ENCODE data around the gene TTC19.
"Not testable (repeated sequence)": the region's sequence is repeated elsewhere in the genome, so short reads cannot be mapped to it uniquely, and the experiment has no call there.

The TTC19 gene

DNA sequence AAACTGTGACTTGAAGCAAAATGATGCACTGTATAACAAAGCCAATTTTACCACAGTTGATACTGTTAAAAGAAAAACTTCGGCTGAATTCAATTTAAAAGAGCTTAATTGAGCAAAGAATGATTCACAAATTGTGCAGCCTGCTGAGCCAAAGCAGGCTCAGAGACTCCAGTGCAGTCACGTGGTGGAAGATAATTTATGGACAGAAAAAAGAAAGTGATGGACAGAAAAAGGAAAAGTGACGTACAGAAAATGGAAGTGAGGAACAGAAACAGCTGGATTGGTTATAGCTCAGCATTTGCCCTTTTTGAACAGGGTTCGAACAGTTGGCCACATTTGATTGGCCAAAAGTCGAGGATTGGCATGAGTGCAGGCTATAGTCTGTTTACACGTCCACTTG is 25.8 kb upstream of the TTC19 start:
- DNase-seq: no peak

DNA sequence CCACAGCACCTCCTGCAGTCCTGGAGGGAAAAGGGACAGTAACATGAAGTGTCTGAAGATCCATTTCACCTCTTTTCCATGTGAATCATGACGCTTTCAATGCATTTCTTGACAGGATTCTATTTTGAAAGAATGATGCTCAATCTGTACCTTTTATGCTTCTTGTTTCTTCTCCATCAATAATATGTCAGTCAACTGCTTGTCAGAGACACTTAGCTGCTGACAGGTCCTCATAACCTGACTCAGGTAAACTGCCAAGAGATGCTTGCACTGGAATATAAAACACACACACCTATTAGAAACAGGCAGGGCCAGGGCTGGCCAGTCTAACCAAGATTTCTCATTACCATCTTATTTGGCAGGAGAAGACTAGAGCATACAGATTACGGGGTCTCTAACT is 21.7 kb upstream of the TTC19 start:
- DNase-seq: no peak

GRCh38 chr17:15978606-15979005 is 21.0 kb upstream of the TTC19 start:
- no peak for DNase-seq

DNA sequence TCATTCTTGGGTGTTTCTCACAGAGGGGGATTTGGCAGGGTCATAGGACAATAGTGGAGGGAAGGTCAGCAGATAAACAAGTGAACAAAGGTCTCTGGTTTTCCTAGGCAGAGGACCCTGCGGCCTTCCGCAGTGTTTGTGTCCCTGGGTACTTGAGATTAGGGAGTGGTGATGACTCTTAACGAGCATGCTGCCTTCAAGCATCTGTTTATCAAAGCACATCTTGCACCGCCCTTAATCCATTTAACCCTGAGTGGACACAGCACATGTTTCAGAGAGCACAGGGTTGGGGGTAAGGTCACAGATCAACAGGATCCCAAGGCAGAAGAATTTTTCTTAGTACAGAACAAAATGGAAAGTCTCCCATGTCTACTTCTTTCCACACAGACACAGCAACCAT is 20.6 kb upstream of the TTC19 start:
- not testable (repeated sequence) for DNase-seq

- DNase-seq: no peak
These were observed 18.4 kb upstream of the TTC19 start for GRCh38 chr17:15981208-15981607.

- DNase-seq: no peak
These were observed 17.7 kb upstream of the TTC19 start for GRCh38 chr17:15981646-15982580.

- DNase-seq: no peak
These were observed 3.3 kb upstream of the TTC19 start for GRCh38 chr17:15996322-15996721.

DNA sequence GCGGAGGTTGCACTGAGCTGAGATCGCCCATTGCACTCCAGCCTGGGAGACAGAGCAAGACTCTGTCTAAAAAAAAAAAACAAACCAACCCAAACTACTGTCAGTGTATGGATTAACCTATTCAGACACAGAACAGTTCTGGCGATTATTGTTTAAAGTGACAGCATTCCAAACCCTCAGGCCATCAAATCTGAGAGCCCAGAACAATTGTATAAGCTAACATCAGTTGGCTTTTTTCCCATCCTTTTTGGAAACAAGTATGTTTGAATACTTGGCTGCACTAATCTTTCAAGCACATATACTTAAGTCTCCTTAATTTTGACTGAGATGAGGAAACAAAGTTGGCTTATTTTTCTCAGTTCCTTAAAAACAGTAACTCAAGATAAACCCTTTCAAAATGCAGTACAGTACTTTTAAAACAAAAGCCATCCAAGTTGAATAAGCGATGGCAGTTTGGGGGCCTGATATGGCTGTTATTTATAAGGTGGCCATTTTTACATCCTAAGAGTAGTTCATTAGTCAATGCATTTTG is 1.5 kb upstream of the TTC19 start:
- no peak for DNase-seq

DNA sequence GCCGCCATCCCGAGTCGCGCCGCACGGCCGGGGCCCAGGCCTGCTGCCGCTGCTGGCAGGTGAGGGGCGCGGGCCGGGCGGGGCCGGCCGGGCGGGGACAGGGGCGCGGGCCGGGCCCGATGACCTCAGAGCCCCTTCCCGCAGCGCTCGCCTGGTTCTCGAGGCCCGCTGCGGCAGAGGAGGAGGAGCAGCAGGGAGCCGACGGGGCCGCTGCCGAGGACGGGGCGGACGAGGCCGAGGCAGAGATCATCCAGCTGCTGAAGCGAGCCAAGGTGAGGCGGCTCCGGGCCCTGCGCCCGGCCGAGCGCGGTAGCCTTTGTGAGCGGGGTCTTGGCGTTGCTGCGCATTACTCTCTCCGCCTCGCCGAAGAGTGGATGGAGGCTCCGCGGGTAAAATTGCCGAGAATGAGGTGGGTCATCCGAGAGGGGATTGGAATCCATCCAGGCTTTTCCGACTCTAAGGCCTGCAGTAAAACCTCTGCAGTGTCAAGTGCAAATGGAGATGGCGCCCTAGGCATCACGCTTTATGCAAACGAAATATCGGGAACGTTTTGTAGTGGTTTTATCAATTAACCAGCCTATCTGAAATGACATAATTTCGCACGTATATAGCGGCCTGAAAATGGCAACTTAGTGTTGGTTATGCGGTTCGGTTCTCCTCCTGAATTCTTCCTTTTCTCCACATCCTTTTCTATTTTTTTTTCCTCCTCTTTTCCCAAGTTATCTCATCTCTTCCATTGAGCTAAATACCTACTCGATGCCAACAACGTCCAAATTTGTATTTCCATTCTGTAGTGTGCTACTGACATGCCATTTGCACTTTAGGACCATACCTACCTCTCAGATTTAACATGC is 577 bp downstream of the TTC19 start:
- peak in 2 of 3 experiments; percentile 16 to 76 for DNase-seq

DNA sequence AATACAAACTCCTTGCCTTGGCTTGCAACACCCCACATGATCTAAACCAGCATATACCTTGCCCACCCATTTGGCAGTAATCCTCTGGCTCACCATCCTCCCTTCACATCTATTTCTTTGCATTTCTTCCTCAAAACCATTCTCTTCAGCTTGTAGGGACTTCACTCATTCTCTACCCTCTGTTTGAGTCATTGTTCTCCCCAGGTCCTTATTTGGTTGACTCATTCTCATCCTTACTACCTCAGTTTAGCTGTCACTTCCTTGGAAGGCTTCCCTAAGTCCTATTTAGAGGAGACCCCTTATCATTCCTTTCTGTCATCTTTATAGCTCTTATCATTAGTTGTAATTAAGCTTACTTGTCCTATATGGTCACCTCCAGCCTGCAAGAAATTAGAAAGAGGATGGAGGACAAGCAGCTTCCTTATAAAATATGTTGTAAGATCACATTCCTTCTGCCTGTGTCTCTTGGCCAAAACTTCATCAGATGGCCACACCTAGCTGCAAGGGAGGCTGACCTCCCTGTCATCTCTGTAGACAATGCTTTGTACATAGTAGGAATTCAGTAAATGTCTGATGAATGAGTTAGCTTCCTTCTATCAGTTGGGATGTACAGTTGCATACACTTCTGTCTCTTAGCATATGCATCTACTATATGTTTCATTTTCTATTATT is 1.7 kb downstream of the TTC19 start:
- no peak for DNase-seq

DNA sequence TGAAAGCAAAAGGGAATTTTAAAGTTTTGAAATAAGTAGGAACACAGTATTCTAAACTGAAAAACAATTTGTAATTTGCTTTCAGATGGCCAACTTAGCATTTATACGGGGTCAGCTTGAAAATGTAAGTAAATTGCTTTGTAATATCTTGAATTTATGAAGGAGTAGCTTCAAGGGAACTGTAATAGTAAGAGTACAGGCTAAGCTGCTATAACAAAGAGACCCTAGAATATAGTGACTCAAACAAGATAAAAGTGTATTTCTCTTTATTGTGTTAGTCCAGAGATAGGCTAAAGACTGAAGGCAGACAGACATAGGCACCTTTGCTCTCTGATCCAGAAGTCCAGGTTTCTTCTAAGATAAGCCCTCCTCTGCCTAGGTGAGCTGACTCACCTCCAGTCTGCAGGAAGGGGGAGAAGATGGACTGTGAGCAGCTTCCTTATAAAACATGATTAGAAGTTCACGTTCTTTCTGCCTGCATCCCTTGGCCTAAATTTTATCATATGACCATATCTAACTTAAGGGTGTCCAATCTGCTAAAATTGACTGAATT is 3.2 kb downstream of the TTC19 start:
- no peak for DNase-seq

- no peak for DNase-seq
These were observed 4.2 kb downstream of the TTC19 start for GRCh38 chr17:16003841-16004240.

GRCh38 chr17:16005636-16006035 is 6.0 kb downstream of the TTC19 start:
- DNase-seq: no peak

DNA sequence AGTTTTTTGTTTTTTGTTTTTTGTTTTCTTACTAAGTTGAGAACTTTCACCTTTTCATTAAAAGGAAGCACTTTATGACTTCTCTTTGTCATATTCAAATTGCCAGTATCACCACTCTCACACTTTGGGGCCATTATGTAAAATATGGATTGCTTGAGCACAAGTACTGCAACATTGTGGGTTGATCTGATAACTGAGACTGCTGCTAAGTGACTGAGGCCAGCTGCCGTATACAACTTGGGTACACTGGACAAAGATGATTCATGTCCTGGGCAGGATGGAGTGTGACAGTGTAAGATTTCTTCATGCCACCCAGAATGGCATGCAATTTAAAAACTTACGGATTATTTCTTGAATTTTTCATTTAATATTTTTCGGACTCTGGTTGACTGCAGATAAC is 7.8 kb downstream of the TTC19 start:
- DNase-seq: no peak

DNA sequence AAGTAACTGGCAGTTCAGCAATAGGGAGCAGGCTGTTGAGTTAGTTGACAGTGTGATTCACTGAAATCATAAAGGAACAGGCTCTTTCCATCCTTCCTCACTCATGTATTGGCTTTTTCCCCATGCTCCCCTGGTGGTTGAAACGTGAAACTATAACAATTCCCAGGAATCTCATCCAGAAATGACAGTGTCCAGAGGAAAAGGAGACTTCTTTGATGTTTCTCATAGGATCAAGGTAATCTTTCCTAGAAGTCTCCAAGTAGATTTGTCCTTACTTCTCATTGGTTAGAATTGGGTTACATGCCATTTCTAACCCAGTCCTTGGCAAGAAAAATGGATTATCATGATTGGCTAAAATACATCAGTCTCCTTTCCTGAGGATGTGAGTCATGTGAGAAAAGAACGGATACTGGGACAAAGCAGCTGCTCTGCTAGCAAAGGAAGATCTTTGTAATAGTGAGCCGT is 14.4 kb downstream of the TTC19 start:
- peak in 1 of 3 experiments; percentile 4 for DNase-seq

GRCh38 chr17:16019347-16019746 is 19.7 kb downstream of the TTC19 start:
- no peak for DNase-seq

DNA sequence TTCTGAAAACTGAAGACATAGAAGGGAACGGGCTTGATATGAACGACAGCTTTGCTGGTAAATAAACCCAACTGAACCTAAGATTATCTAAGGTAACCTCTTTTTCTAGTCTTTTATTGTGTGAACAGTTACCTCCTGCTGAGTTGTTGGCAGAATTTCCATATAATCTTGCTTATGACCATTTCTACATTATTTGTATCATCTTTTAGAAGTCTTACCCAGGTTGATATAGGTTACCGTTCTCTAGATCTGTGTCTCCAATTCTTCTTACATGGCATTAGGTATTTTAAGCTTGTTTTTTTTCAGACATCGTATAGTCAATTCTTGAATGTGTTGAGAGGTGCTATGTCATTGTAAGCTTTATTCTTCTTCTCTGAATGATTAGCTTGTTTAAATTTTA is 24.3 kb downstream of the TTC19 start:
- DNase-seq: no peak

GRCh38 chr17:16025202-16025601 is 25.6 kb downstream of the TTC19 start:
- DNase-seq: no peak

GRCh38 chr17:16026895-16027294 is 27.3 kb downstream of the TTC19 start:
- no peak for DNase-seq

DNA sequence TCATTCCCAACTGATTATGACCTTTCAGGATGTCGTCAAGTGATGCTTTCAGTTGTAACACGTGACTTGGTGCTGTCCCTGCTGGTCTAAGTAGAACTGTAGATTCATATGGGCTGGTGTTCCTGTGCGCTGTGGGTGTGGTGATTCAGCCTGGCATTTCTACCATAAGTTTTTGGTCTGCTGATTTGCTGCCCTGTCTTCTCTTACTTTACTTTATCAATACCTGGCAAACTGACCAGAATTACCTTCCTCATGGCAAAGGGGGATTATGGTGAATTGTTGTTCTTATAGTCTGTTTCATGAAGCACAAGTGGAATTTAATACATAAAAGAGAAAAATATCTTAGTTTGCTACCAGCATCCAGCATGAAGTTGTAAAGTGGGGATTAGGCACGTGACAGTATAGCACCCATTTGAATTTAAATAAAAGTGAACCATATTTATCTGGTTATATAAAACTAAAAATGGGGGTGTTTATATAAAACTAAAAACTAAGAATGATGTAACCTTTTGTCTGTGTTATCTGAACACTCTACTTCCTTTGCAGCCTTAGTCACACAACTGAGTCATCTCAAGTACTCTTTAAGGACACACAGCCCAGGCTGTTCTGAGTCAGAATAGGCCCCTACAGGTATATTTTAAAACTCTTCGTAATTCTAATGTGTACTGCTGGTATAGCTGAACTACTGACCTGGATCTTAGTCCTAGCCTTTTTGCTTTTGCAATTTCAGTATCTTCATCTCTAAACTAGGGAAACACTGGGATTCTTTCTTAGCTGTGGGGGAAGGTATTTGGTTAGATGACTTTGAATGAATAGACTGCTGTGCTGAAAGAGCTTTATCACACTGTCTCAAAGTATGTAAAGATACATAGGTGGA is 28.3 kb downstream of the TTC19 start:
- no peak for DNase-seq

GRCh38 chr17:16033729-16034349 is 34.2 kb downstream of the TTC19 start:
- no peak for DNase-seq

Data from NCI-H1417 (cell line).